NB4 (cell line): ENCODE measurements around the gene SH3BP5L.

Source experiments
- DNase-seq: peaks from one replicate; pipeline ENCODE4 v3.0.0; 2010; ENCODE audit warnings: low read depth
- H3K4me3 ChIP-seq: one replicate; pipeline ENCODE4 v1.5.1; 2011; ENCODE audit warnings: mild to moderate bottlenecking, low read depth, low read length, moderate library complexity
- CTCF ChIP-seq: IDR thresholded peaks from one replicate; pipeline ENCODE4 v1.5.1; 2012; ENCODE audit warnings: low read depth, low read length
- MYC ChIP-seq: IDR thresholded peaks from 2 replicates; pipeline ENCODE4 v1.6.1; 2011; ENCODE audit warnings: low read depth, low read length
- POLR2A ChIP-seq: IDR thresholded peaks from 2 replicates; pipeline ENCODE4 v1.6.1; 2011; ENCODE audit warnings: mild to moderate bottlenecking; ENCODE audit not compliant: insufficient read length; ENCODE audit errors: extremely low read depth
- TF ChIP-seq, protein P1 (sequence below): IDR thresholded peaks from 2 replicates; pipeline ENCODE4 v1.6.1; 2011; ENCODE audit warnings: low read depth, low read length

Gene SH3BP5L

DNA sequence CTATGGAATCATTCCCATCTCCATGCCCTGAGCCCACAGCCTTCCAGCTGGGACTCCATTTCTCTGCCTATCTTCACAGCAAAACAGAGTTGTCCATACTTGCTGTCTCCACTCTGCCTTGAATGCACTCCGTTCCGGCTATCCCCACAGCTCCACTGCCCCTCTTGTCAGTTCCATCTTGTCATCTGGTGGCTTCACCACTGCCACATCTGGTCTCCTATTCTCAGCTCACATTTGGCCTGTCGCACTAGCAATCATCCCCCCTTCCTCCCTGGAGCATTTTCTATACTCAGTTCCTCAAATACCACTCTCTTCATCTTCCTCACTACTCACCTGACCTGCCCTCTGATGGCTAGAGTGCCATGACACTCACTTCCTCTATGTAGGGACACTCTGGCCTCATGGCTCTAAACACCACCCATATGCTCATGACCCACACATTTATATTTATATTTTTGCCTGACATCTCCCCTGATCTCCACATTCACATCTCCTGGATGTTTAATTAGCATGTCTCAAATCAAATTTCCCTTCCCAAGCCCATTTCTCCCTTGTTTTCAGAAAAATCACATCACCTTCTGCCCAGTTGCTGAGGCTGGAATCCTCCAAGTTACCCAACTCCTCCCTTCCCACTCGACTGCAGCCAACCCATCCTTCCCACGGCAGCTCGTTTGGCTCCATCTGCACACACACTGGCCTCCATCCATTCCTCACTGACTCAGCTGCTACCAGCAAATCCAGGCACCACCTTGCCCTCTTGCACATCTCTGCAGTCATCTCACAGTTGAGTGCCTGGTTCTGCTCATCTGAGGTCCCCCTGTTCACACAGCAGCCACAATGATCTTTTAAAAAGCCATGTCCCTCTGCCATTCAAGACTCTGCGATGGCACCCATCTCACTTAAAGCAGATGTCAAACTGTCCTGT is 27.0 kb upstream of the SH3BP5L start:
- no peak for DNase-seq

DNA sequence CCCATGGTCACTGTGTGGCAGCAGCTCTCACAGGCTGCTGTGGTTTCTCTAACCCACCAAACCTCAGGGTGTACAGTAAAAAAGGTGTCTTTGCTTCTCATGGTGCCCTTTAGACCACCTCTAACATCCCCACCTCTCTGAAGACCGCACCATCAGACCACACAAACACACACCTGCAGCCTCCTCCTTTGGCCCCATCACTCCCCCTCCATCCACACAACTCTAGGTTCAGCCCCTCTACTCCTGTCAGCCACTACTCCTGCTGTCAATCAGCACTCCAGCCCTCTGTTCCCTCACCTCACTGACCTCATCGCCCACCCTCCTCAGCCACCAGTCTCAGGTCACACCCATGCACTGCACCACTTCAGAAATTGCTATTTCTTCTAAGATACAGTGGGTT is 25.7 kb upstream of the SH3BP5L start:
- no peak overlapping the region for H3K4me3 ChIP-seq
- TF ChIP-seq, protein P1, sequence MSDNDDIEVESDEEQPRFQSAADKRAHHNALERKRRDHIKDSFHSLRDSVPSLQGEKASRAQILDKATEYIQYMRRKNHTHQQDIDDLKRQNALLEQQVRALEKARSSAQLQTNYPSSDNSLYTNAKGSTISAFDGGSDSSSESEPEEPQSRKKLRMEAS = no peak
- TF ChIP-seq POLR2A (no peak), CTCF (no peak)
- no peak for DNase-seq

More for the DNA sequence above, 27.0 kb upstream of the SH3BP5L start:
- TF ChIP-seq, protein P1 = no peak
- TF ChIP-seq POLR2A (no peak), MYC (no peak), CTCF (no peak)
- no peak overlapping the region for H3K4me3 ChIP-seq

DNA sequence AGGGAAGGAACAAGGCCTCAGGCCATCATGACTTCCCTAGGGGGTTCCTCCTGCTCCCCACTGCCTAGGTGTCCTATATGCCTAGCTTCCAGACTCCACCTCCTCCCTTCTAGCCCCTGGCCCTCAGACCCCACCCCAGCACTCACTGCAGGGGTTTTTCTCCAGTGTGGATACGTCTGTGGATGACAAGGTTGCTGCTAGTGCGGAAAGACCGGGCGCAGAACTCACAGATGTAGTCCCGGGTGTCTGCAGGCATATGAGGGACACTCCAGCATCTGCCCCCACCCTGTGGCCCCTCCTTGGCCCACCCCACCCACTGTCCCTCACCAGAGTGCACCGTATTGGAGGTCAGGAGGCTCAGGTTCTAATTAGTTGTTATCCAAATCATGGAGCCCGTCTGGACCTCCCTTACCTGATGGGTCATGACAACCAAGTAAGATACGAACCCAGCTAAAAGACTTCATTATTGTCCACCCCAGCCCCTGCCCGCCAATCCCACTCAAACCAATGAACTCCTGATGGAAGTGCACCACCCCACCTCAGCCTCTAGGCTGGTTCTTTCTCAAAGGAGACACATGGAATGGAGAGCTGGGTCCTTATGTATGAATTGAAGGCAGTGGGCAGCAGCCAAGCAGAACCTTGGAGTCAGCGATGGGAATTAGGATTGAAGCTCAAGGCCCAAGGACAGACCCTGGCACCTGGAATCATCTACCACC is 25.0 kb upstream of the SH3BP5L start:
- no peak for TF ChIP-seq CTCF
- no peak for TF ChIP-seq MYC
- no peak for TF ChIP-seq POLR2A
- TF ChIP-seq, protein P1 = no peak

GRCh38 chr1:248850124-248850523 is 24.4 kb upstream of the SH3BP5L start:
- DNase-seq = no peak
- H3K4me3 ChIP-seq = no peak overlapping the region
- TF ChIP-seq, protein P1 = no peak
- TF ChIP-seq POLR2A = no peak
- TF ChIP-seq MYC = no peak
- TF ChIP-seq CTCF = no peak

More for the DNA sequence above, 25.0 kb upstream of the SH3BP5L start:
- no peak for DNase-seq
- no peak overlapping the region for H3K4me3 ChIP-seq

GRCh38 chr1:248849637-248850036 is 23.9 kb upstream of the SH3BP5L start:
- DNase-seq = no peak
- TF ChIP-seq CTCF (no peak), MYC (no peak)
- TF ChIP-seq, protein P1 = no peak
- no peak overlapping the region for H3K4me3 ChIP-seq
